Mucosa of descending colon (tissue), 3 donors: ENCODE results near the gene LNX1. TPM values are rescaled to one million over a fixed set of nuclear protein-coding genes. Genes with fewer than 3 reads are reported as not detected.
A peak's percentile ranks its signal among the peaks of the same experiment; 100 is the strongest.

Experiments
- ATAC-seq: fragments of 200-7000 bp; cut with Tn5 transposase; one replicate; pipeline ENCODE4 v1.9.1; 2020; ENCODE audit warnings: mild to moderate bottlenecking, moderate library complexity
- DNase-seq, 3 donors: peaks; one replicate each; pipeline ENCODE4 v3.0.0-alpha.2; 2020
- H3K36me3 ChIP-seq: fragments of 200-600 bp; one replicate; pipeline ENCODE4 v1.8.0; 2021; ENCODE audit warnings: low read depth, mild to moderate bottlenecking
- H3K4me1 ChIP-seq: fragments of 200-600 bp; one replicate; pipeline ENCODE4 v1.8.0; 2021; ENCODE audit warnings: low read depth, mild to moderate bottlenecking
- H3K4me3 ChIP-seq: fragments of 200-600 bp; one replicate; pipeline ENCODE4 v1.8.0; 2021; ENCODE audit warnings: mild to moderate bottlenecking
- H3K9me3 ChIP-seq: fragments of 200-600 bp; one replicate; pipeline ENCODE4 v1.8.0; 2021; ENCODE audit warnings: mild to moderate bottlenecking
- CTCF ChIP-seq: fragments of 200-600 bp; IDR thresholded peaks from one replicate; pipeline ENCODE4 v1.8.0; 2022; ENCODE audit warnings: antibody characterized with exemption, mild to moderate bottlenecking
- intact Hi-C, 2 donors: fragments of 100-400 bp; cut with DNase I in 1 of 2; cut with micrococcal nuclease in 1 of 2; formaldehyde crosslinking; loops; one replicate each; pipeline versions ENCODE4 v1.11.0 to v1.11.1; 2022; cut with DNase I, micrococcal nuclease
- total RNA-seq, 3 donors: library from RNA; stranded (reverse); fragmentation: NEBNext Ultra II Directional in 2 of 3; extraction: Animal tissue kit (Norgen Biotek cat#: 25700) in 2 of 3; gene quantifications; one replicate each; pipeline versions ENCODE4 v1.2.1 to v1.2.4, GENCODE V29; 2021 to 2023
- donor health status: DM: no; HTN: no; CAD: no; lungs with moderate emphysema.
- donor health status: DM: no; HTN: no; CAD: no.
- donor health status: DM: no; HTN: yes; CAD: no.

The LNX1 gene
- total RNA-seq, 3 donors from 2014 or later, result 8.2 to 24.3 (median 23.2) TPM

DNA sequence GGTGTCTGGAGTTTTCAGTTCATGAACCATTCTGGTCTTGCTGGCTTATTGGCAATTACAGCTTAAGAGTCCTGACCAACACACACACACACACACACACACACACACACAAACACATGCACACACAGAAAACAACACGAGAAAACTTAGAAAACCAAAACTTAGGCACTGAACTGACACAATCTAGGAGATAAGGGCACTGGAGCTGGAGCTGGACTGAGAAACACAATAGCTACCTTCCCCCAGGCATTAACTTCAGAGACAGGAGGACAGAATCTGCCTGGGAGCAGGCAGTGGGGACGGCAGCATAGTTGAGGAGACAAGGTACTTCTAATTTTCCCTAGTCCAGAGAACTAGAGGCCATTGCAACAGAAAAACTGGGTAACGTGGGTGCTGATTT lies 62.3 kb downstream of the LNX1 start:
- no peaks in the 10 kb centered on the region for H3K36me3 ChIP-seq
- no peaks in the 10 kb centered on the region for H3K4me1 ChIP-seq
- ATAC-seq (no peak), DNase-seq (no peak)
- H3K4me3 ChIP-seq, result no peak overlapping the region
- intact Hi-C loops, result no loop called here
- H3K9me3 ChIP-seq, result no peaks in the 10 kb centered on the region
- no peak for TF ChIP-seq CTCF

DNA sequence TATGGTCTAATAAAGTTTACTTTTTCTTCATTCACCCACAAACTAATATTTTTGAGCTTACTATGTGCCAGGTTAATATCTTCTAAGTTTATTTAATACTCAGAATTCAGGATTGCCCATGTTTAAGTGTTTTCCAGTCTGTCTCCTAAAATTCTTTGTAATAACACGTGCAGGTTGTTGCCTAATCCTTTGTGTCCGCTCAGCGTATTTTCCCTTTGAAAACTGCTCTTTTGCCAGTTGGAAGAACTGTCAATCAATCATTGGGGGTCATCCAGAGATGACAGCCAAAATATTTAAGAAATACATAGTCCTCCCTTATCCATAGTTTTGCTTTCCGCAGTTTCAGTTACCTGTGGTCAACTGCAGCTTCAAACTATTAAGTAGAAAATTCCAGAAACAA lies 63.4 kb downstream of the LNX1 start:
- Histone ChIP-seq H3K9me3 (no peaks in the 10 kb centered on the region), H3K36me3 (no peaks in the 10 kb centered on the region), H3K4me3 (no peak overlapping the region), H3K4me1 (no peaks in the 10 kb centered on the region)
- no peak for TF ChIP-seq CTCF
- no peak for DNase-seq
- intact Hi-C loops, result no loop called here
- ATAC-seq, result no peak

DNA sequence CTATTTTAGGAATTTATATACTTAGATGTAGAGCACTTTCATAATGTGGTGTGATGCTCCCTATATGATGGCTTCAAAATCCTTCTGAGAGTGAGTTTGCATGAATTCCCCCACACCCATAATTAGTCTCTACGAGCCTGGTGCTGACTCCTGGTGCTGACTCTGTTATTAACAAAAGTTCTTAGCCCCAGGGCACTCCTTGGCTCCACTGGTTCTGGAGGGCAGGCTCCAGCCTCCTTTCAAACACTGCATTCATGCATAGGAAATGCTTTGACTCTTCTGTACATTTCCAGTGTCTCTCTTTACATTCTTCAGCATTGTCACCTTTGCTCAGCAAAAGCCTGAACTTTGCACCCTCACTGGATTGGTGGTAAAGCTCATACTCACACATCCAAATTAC lies 64.0 kb downstream of the LNX1 start:
- peak in 1 of 3 donors; percentile 46 for DNase-seq
- peaks cover 4% of the 10 kb centered on the region for H3K4me1 ChIP-seq
- TF ChIP-seq CTCF, result no peak
- H3K9me3 ChIP-seq, result no peaks in the 10 kb centered on the region
- no peaks in the 10 kb centered on the region for H3K36me3 ChIP-seq
- intact Hi-C loops, result no loop called here
- H3K4me3 ChIP-seq, result no peak overlapping the region
- no peak for ATAC-seq

DNA sequence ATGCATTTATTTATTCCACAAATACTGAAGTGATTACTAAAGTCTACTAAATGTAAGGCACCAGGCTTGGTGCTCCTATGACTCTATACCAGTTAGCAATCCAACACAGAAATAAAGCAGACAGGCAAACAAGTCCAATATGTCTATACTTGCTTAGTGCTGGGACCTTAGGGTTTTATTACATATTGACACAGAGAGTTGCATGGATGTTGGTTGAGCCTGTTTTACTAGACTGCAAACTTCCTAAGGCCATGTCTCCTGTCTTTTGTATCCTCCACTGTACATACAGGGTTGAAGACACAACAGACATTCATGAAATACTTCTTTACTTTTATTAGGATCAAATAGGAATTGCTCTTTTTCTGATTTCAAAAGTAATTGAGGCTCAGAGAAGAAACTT lies 69.0 kb downstream of the LNX1 start:
- peaks cover 4% of the 10 kb centered on the region for H3K4me1 ChIP-seq
- H3K4me3 ChIP-seq, result no peak overlapping the region
- DNase-seq (no peak), ATAC-seq (peak; percentile 74)
- intact Hi-C loops, result no loop called here
- no peaks in the 10 kb centered on the region for H3K36me3 ChIP-seq
- no peaks in the 10 kb centered on the region for H3K9me3 ChIP-seq
- no peak for TF ChIP-seq CTCF

DNA sequence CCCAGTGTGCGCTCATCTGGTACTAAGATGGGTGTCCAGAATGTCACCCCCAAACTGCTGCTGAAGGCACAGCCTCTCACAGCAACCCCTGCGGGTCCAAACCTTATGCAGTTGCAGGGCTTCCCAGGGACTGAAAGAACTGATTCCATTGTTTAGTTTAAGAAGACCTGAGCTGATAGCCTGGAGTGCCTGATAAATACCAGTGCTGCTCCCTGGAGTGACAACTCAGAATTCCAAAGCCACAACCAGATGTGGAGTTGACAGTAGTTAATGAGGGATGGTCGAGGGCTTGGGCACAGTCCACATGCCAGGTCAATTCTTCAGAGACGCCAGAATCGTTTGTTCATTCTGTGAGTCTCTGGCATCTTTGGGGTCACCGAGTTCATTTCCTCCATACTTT lies 71.2 kb downstream of the LNX1 start:
- ATAC-seq, result no peak
- intact Hi-C loops, result no loop called here

More for the DNA sequence above, 71.2 kb downstream of the LNX1 start:
- no peak for TF ChIP-seq CTCF
- H3K4me1 ChIP-seq, result peaks cover 4% of the 10 kb centered on the region
- no peaks in the 10 kb centered on the region for H3K36me3 ChIP-seq
- no peak for DNase-seq
- H3K9me3 ChIP-seq, result no peaks in the 10 kb centered on the region
- H3K4me3 ChIP-seq, result no peak overlapping the region
